Erythroblast (primary cell): ENCODE measurements around the gene RASGRP2.

ENCODE experiments used
- DNase-seq, 2 experiments: peaks; one replicate each; lab custom pipeline; 2025; lab: John Stamatoyannopoulos, UW
- GATA1 ChIP-seq: IDR thresholded peaks from 2 replicates; pipeline ENCODE4 v1.6.1; 2011; ENCODE audit warnings: low read depth, mild to moderate bottlenecking, control low read depth, low read length, moderate library complexity
- POLR2A ChIP-seq: IDR thresholded peaks from 2 replicates; pipeline ENCODE4 v1.6.1; 2011; ENCODE audit warnings: mild to moderate bottlenecking, low read length

RASGRP2 gene

GRCh38 chr11:64778223-64778472 is 34.2 kb upstream of the RASGRP2 start:
- DNase-seq, result no peak
- TF ChIP-seq POLR2A (no peak), GATA1 (no peak)

GRCh38 chr11:64777449-64778222 is 33.7 kb upstream of the RASGRP2 start:
- TF ChIP-seq POLR2A (no peak), GATA1 (no peak)

GRCh38 chr11:64776875-64777274 is 32.9 kb upstream of the RASGRP2 start:
- TF ChIP-seq GATA1 (no peak), POLR2A (no peak)
- peak in 1 of 2 experiments; percentile 43 for DNase-seq

More at GRCh38 chr11:64777449-64778222, 33.7 kb upstream of the RASGRP2 start:
- DNase-seq, result peak; percentile 91 to 96

GRCh38 chr11:64776425-64776824 is 32.5 kb upstream of the RASGRP2 start:
- TF ChIP-seq POLR2A (no peak), GATA1 (no peak)
- DNase-seq, result no peak

GRCh38 chr11:64774144-64774543 is 30.2 kb upstream of the RASGRP2 start:
- DNase-seq, result no peak
- no peak for TF ChIP-seq GATA1
- TF ChIP-seq POLR2A, result no peak

GRCh38 chr11:64772303-64773018 is 28.5 kb upstream of the RASGRP2 start:
- DNase-seq, result no peak
- TF ChIP-seq POLR2A (no peak), GATA1 (no peak)

GRCh38 chr11:64771861-64772260 is 27.9 kb upstream of the RASGRP2 start:
- no peak for DNase-seq
- TF ChIP-seq POLR2A (no peak), GATA1 (no peak)

GRCh38 chr11:64770120-64770519 is 26.2 kb upstream of the RASGRP2 start:
- no peak for DNase-seq
- TF ChIP-seq GATA1 (no peak), POLR2A (peak; percentile 25)

GRCh38 chr11:64769283-64769682 is 25.3 kb upstream of the RASGRP2 start:
- TF ChIP-seq POLR2A (no peak), GATA1 (no peak)
- DNase-seq, result no peak

- no peak for DNase-seq
- TF ChIP-seq POLR2A (peak; percentile 6), GATA1 (no peak)
Measured at GRCh38 chr11:64768300-64768694, 24.4 kb upstream of the RASGRP2 start.

GRCh38 chr11:64767344-64768299 is 23.7 kb upstream of the RASGRP2 start:
- DNase-seq, result peak; percentile 77 to 86
- TF ChIP-seq POLR2A (no peak), GATA1 (no peak)

- TF ChIP-seq POLR2A (no peak), GATA1 (no peak)
- DNase-seq, result no peak
Measured at GRCh38 chr11:64766881-64767280, 22.9 kb upstream of the RASGRP2 start.

GRCh38 chr11:64765851-64766665 is 22.1 kb upstream of the RASGRP2 start:
- TF ChIP-seq GATA1, result no peak
- no peak for TF ChIP-seq POLR2A
- no peak for DNase-seq
